ENCODE data around the gene RBM28. TPM values are rescaled to one million over a fixed set of nuclear protein-coding genes. Genes with fewer than 3 reads are reported as not detected.

The RBM28 gene
- 20.9 TPM for total RNA-seq

DNA sequence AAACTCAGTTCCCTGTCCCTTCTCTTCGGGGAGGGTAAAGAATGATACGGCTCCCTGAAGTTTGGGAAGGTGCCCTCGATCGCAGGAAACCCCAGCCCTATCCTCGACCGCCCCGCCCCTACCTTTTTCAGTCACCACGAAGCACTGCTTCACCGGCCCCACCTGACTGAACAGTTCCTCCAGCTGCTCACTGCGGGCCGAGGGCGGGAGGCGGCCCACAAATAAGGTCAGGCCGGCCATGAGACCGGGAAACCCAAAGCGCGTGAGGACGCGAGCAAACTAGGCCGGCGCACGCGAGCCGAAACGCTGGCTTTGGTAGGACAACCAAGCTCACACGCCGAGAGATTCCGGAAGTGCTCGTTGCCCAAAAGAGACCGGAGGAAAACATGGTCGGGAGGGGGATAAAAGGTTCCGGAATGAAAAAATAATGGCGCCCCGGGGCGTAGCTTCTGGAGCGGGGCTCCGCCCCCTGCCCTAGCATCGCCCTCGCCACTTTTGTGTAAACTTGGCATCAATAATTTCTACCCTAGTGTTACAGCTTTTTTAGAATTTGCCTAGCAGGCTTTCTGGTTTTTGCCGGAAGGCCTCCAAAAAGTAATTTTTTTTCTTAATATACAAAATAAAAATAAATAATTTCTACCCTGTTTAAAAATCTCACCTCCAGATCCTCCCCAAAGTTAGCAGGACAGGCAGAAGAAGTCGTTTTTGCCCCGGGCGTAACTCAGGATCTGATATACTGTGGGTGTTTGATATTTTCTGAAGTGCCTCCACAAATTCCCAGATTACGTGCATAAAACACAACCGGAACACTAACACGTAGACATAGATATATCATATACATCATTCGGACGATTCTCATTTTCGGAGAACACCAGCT lies at the start of gene RBM28:
Gene RBM28, minus strand, starts transcription at position 355 of the 877 bp plus-strand sequence. Its CDS starts 115 bp downstream, at position 240.
- Histone ChIP-seq H3K27me3 (no peaks in the 10 kb centered on the region), H3K4me3 (peak within 1 kb of the TSS; percentile 79 to 81), H3K27ac (peak within 1 kb of the TSS; percentile 76), H3K36me3 (peaks cover 0 to 7% of the 10 kb centered on the region in 2 donors), H3K9me3 (no peaks in the 10 kb centered on the region), H3K4me1 (peaks cover 30% of the 10 kb centered on the region)
- TF ChIP-seq POLR2AphosphoS5 (IDR thresholded peaks at IDR 0.05; ENCODE audit: insufficient read depth in 1 of 2, low read depth in 1 of 2) (peak; percentile 84 to 95), CTCF (IDR thresholded peaks at IDR 0.05) (no peak), POLR2A (IDR thresholded peaks at IDR 0.05) (peak in 1 of 2 donors; percentile 20)
- intact Hi-C loops (cut with DNase I) = no loop called here
- no peak for DNase-seq (ENCODE audit: extremely low spot score in 2 of 2)

DNA sequence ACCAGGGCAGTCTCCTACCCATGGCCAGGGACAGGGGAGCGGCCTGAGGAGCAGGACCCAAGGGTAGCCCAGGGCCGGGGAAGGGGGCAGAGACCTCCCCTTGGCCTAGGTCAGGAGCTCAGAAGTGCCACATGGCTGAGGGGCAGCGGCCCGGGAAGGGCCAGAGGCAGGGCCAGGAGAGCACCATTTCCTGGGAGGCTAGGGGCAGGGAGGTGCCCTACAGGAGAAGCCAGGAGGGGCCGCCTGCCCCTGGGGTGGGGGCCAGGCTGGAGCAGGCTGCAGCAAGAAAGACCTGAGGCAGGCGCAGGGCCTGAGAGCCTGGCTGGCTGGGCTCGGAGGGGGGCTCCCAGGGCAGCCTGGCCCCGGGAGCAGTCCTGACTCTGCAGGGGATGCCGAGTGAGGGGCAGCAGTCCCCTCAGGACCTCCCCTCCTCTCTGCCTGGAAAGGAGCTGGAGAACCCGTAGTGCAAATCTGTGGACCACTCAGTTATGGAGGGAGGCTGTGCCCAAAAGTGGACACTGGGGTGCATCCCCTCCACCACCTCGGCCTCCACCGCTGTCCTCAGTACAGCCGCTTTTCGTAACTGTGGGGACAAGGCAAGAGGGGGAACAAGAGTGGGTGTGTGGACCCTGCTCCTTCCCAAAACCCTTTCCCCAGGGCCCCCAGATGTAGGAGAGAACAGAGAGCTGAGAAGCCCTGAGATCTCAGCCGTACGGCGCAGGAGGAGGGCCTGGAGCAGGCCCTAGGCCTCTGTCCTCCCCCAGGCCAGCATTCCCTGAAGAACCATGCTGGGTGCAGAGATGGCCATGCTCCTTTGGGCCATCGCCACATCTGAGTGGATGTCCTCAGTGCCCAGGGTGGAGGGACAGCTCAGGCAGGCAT lies 49.0 kb upstream of the RBM28 start:
- no peak overlapping the region for H3K4me3 ChIP-seq
- H3K27ac ChIP-seq = no peak overlapping the region
- DNase-seq (ENCODE audit: extremely low spot score in 2 of 2) = no peak
- H3K27me3 ChIP-seq = no peaks in the 10 kb centered on the region
- TF ChIP-seq CTCF (IDR thresholded peaks at IDR 0.05) (no peak), POLR2AphosphoS5 (IDR thresholded peaks at IDR 0.05; ENCODE audit: insufficient read depth in 1 of 2, low read depth in 1 of 2) (no peak), POLR2A (IDR thresholded peaks at IDR 0.05) (no peak)
- peaks cover 0 to 54% of the 10 kb centered on the region in 2 donors for H3K36me3 ChIP-seq
- intact Hi-C loops (cut with DNase I) = no loop called here
- no peaks in the 10 kb centered on the region for H3K4me1 ChIP-seq
- no peaks in the 10 kb centered on the region for H3K9me3 ChIP-seq

DNA sequence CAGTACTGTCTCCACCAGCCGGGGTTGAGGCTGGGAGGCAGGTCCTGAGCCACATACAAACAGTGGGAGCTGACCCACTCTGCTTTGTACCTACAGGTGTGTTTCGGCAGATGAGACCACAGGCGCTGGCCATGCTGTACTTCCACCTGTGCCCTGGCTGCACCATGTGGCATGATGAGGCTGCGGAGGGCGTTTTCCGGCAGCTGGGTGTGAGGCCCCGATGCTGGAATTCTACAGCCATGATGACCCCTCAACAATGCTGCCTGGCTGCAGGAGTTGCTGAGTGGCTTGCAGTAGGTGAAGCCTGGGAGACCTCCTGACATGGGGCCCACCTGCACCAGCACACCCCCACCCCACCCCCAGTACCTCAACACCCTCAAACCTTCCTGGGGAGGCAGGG lies 48.1 kb upstream of the RBM28 start:
- no peak for DNase-seq (ENCODE audit: extremely low spot score in 2 of 2)
- Histone ChIP-seq H3K4me3 (no peak overlapping the region), H3K27ac (no peak overlapping the region), H3K4me1 (peaks cover 5% of the 10 kb centered on the region), H3K27me3 (no peaks in the 10 kb centered on the region), H3K9me3 (no peaks in the 10 kb centered on the region), H3K36me3 (peaks cover 0 to 45% of the 10 kb centered on the region in 2 donors)
- no peak for TF ChIP-seq CTCF (IDR thresholded peaks at IDR 0.05)
- no peak for TF ChIP-seq POLR2A (IDR thresholded peaks at IDR 0.05)
- TF ChIP-seq POLR2AphosphoS5 (IDR thresholded peaks at IDR 0.05; ENCODE audit: insufficient read depth in 1 of 2, low read depth in 1 of 2) = no peak
- intact Hi-C loops (cut with DNase I) = no loop called here

GRCh38 chr7:128390871-128391565 lies 47.3 kb upstream of the RBM28 start:
- no peak for DNase-seq (ENCODE audit: extremely low spot score in 2 of 2)
- Histone ChIP-seq H3K27me3 (no peaks in the 10 kb centered on the region), H3K4me3 (no peak overlapping the region), H3K27ac (no peak overlapping the region), H3K9me3 (no peaks in the 10 kb centered on the region), H3K4me1 (peaks cover 5% of the 10 kb centered on the region), H3K36me3 (peaks cover 0 to 37% of the 10 kb centered on the region in 2 donors)
- intact Hi-C loops (cut with DNase I) = no loop called here
- no peak for TF ChIP-seq CTCF (IDR thresholded peaks at IDR 0.05)
- no peak for TF ChIP-seq POLR2AphosphoS5 (IDR thresholded peaks at IDR 0.05; ENCODE audit: insufficient read depth in 1 of 2, low read depth in 1 of 2)
- no peak for TF ChIP-seq POLR2A (IDR thresholded peaks at IDR 0.05)
